Lower lobe of right lung (tissue), 2 donors: ENCODE results near the gene RNF126. TPM values are rescaled to one million over a fixed set of nuclear protein-coding genes. Genes with fewer than 3 reads are reported as not detected.
"Not testable (repeated sequence)": the region's sequence is repeated elsewhere in the genome, so short reads cannot be mapped to it uniquely, and the experiment has no call there.

Experiments
- ATAC-seq, 2 donors: fragments of 200-7000 bp; cut with Tn5 transposase; one replicate each; pipeline ENCODE4 v1.9.1; 2020 to 2022; ENCODE audit warnings: mild to moderate bottlenecking in 2 of 2, moderate library complexity in 2 of 2
- DNase-seq: peaks from one replicate; pipeline ENCODE4 v3.0.0-alpha.2; 2020
- H3K27ac ChIP-seq: fragments of 200-600 bp; one replicate; pipeline ENCODE4 v1.8.0; 2022
- H3K27me3 ChIP-seq: fragments of 200-600 bp; one replicate; pipeline ENCODE4 v1.8.0; 2022; ENCODE audit warnings: low read depth
- H3K36me3 ChIP-seq: fragments of 200-600 bp; one replicate; pipeline ENCODE4 v1.8.0; 2022; ENCODE audit warnings: mild to moderate bottlenecking
- H3K4me1 ChIP-seq: fragments of 200-600 bp; one replicate; pipeline ENCODE4 v1.8.0; 2022
- H3K4me3 ChIP-seq: fragments of 200-600 bp; one replicate; pipeline ENCODE4 v1.8.0; 2022; ENCODE audit warnings: mild to moderate bottlenecking
- H3K9me3 ChIP-seq: fragments of 200-600 bp; one replicate; pipeline ENCODE4 v1.8.0; 2022
- CTCF ChIP-seq: fragments of 200-600 bp; IDR thresholded peaks from one replicate; pipeline ENCODE4 v1.8.0; 2022; ENCODE audit warnings: antibody characterized with exemption, mild to moderate bottlenecking
- intact Hi-C: fragments of 100-400 bp; cut with DNase I; formaldehyde crosslinking; loops from one replicate; pipeline ENCODE4 v1.11.0; 2022
- total RNA-seq: library from RNA; stranded (reverse); fragmentation: NEBNext Ultra II Directional; extraction: Animal tissue kit (Norgen Biotek cat#: 25700); gene quantifications from one replicate; pipeline ENCODE4 v1.2.1, GENCODE V29; 2021
- donor health status: DM: no; HTN: yes; CAD: no; lungs with severe emphysema.

The RNF126 gene
- total RNA-seq, 1 donor from 2014 or later: 27.0 TPM

GRCh38 chr19:677201-677600 lies 14.2 kb upstream of the RNF126 start:
- intact Hi-C loops: no loop called here
- peak; percentile 80 for DNase-seq

GRCh38 chr19:676339-677105 lies 13.5 kb upstream of the RNF126 start, which contains the start of gene FSTL3:
Gene FSTL3, plus strand, starts transcription at chr19:676392. Its CDS starts 32 bp downstream, at chr19:676424.
- peaks cover 39% of the 10 kb centered on the region for H3K4me1 ChIP-seq
- no peak for DNase-seq
- no peak for ATAC-seq
- peaks cover 3% of the 10 kb centered on the region for H3K36me3 ChIP-seq
- intact Hi-C loops: no loop called here
- TF ChIP-seq CTCF: no peak
- H3K27me3 ChIP-seq: peaks cover 13% of the 10 kb centered on the region
- peak within 1 kb of the TSS; percentile 57 for H3K4me3 ChIP-seq
- H3K9me3 ChIP-seq: no peaks in the 10 kb centered on the region
- peak within 1 kb of the TSS; percentile 90 for H3K27ac ChIP-seq

More at GRCh38 chr19:677201-677600, 14.2 kb upstream of the RNF126 start:
- TF ChIP-seq CTCF: no peak
- peaks cover 13% of the 10 kb centered on the region for H3K27me3 ChIP-seq
- peaks cover 40% of the 10 kb centered on the region for H3K4me1 ChIP-seq
- peaks cover 3% of the 10 kb centered on the region for H3K36me3 ChIP-seq
- peak overlapping the region; percentile 57 for H3K4me3 ChIP-seq
- ATAC-seq: peak; percentile 6 to 50
- H3K9me3 ChIP-seq: no peaks in the 10 kb centered on the region
- H3K27ac ChIP-seq: peak overlapping the region; percentile 90

- Histone ChIP-seq H3K36me3 (no peaks in the 10 kb centered on the region), H3K9me3 (no peaks in the 10 kb centered on the region), H3K27ac (no peak overlapping the region), H3K4me1 (peaks cover 34% of the 10 kb centered on the region), H3K27me3 (peaks cover 13% of the 10 kb centered on the region), H3K4me3 (peak overlapping the region; percentile 57)
- no peak for TF ChIP-seq CTCF
- DNase-seq: no peak
- ATAC-seq: no peak
- intact Hi-C loops: no loop called here
Observed at GRCh38 chr19:676007-676338, 13.0 kb upstream of the RNF126 start.

GRCh38 chr19:674282-675151 lies 11.5 kb upstream of the RNF126 start:
- Histone ChIP-seq H3K9me3 (no peaks in the 10 kb centered on the region), H3K27ac (no peak overlapping the region), H3K4me3 (no peak overlapping the region), H3K27me3 (peaks cover 13% of the 10 kb centered on the region), H3K36me3 (no peaks in the 10 kb centered on the region), H3K4me1 (peaks cover 32% of the 10 kb centered on the region)
- no peak for DNase-seq
- ATAC-seq: no peak
- no peak for TF ChIP-seq CTCF
- intact Hi-C loops: no loop called here

GRCh38 chr19:670609-671075 lies 7.6 kb upstream of the RNF126 start:
- intact Hi-C loops: no loop called here
- no peak for TF ChIP-seq CTCF

GRCh38 chr19:668675-669434 lies 5.8 kb upstream of the RNF126 start:
- H3K36me3 ChIP-seq, ATAC-seq, H3K27ac ChIP-seq, DNase-seq, H3K4me3 ChIP-seq, H3K27me3 ChIP-seq, H3K9me3 ChIP-seq: not testable (repeated sequence)
- intact Hi-C loops: loop anchor here (5.0 kb wide), 1 partner anchor 63 kb away; no protein-coding TSS in a partner anchor
- peaks cover 14% of the 10 kb centered on the region for H3K4me1 ChIP-seq

More at GRCh38 chr19:670609-671075, 7.6 kb upstream of the RNF126 start:
- Histone ChIP-seq H3K27ac (no peak overlapping the region), H3K4me3 (no peak overlapping the region), H3K9me3 (no peaks in the 10 kb centered on the region), H3K27me3 (peaks cover 6% of the 10 kb centered on the region), H3K36me3 (no peaks in the 10 kb centered on the region), H3K4me1 (peaks cover 1% of the 10 kb centered on the region)
- ATAC-seq (no peak), DNase-seq (no peak)

- not testable (repeated sequence) for H3K36me3 ChIP-seq, DNase-seq, H3K4me3 ChIP-seq, H3K27me3 ChIP-seq, H3K9me3 ChIP-seq, H3K27ac ChIP-seq, ATAC-seq
- intact Hi-C loops: loop anchor here (5.0 kb wide), 1 partner anchor 65 kb away; no protein-coding TSS in a partner anchor
- H3K4me1 ChIP-seq: peaks cover 19% of the 10 kb centered on the region
Observed at GRCh38 chr19:666985-667573, 4.1 kb upstream of the RNF126 start.
